ENCODE results near the gene SART3. TPM values are rescaled to one million over a fixed set of nuclear protein-coding genes. Genes with fewer than 3 reads are reported as not detected.
A peak's percentile ranks its signal among the peaks of the same experiment; 100 is the strongest.

SART3 gene
- total and polyA plus RNA-seq, 2 of the 8 experiments (the other 6 are each of a cell fraction or from before 2014, with no cell fraction given): 16.0 to 103 TPM

DNA sequence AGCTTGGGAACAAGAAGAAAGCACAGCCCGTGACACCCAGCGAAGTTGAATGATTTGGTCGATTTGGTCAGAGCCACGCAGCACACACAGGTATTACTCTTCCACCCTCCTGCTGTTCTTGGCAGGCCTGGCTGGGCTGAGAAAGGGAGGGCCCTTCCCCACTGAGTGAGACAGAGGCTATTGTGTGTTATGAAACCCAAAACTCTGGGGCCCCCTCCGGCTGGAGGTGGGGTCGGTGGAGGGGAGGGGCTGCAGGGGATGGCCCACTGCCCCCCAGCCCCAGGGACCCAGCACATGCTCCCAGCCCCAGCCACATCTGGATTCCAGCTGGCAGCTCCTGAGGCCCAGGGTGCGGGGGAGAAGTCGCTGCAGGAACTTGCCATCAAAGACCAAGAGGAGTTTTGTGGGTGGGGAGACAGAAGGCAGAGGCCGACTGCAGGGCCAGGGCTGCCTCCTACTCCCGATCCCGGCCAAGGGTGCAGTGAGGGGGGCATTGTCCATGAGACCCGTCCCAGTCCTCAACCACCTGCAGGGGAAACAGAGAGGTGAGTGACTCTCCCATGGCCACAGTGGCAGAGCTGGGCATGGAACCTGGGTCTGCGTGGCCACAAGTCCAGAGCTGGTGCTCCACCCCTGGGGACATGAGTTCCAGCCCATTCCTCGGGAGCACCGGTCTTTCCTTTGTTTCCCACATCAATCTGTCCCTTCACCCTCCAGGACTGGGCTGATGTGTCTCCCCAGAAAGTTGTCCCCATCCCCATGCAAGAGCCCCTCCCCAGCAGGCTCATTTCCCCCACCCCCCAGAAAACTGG lies 28.3 kb upstream of the SART3 start:
- H3K23ac ChIP-seq (ENCODE audit: insufficient read length): no peak overlapping the region
- H3K4ac ChIP-seq (replicated peaks; ENCODE audit: insufficient read length, low read depth, low read length): no peak overlapping the region
- H2BK20ac ChIP-seq (ENCODE audit: low read length): peak overlapping the region; percentile 93
- POLR2A ChIA-PET (ENCODE audit: partially characterized antibody): interaction anchor here (0.7 to 3.5 kb wide), 5 partner anchors 8 to 64 kb away, joined by 3 to 10 read pairs (median 4); partner anchors contain the start of genes ISCU, SART3 and TMEM119
- no peaks in the 10 kb centered on the region for H3K79me2 ChIP-seq (ENCODE audit: control insufficient read depth in 1 of 2, insufficient read depth in 2 of 2, low read length in 2 of 2)
- FAIRE-seq (no peak), DNase-seq (ENCODE audit: low read depth in 1 of 2, low spot score in 2 of 2) (no peak)
- peak overlapping the region; percentile 22; the same call in 1 of the 2 replicates for H3K27ac ChIP-seq (ENCODE audit: low read depth, low read length)
- no peaks in the 10 kb centered on the region for H4K20me1 ChIP-seq (replicated peaks in 1 of 2; ENCODE audit: control insufficient read depth in 1 of 2, insufficient read depth in 2 of 2, low read length in 2 of 2)
- no peak overlapping the region for H2AK5ac ChIP-seq (ENCODE audit: low read depth, low read length)
- 64% methylated on average over 14 of the region's 15 CpGs; no CpG with 5 or more reads in 1 of the 2 experiments for WGBS, 2 experiments (ENCODE audit: extremely low coverage in 1 of 2, insufficient coverage in 1 of 2, insufficient read length in 1 of 2, insufficient replicate concordance in 2 of 2, low coverage in 1 of 2, low lambda C conversion rate in 2 of 2, missing lambda C conversion rate in 1 of 2)
- H3K14ac ChIP-seq (ENCODE audit: insufficient read length): no peak overlapping the region
- no peaks in the 10 kb centered on the region for H3K23me2 ChIP-seq (ENCODE audit: low read depth, low read length)
- H3K27me3 ChIP-seq (replicated peaks in 1 of 4; ENCODE audit: control insufficient read depth in 3 of 4, extremely low read depth in 1 of 4, insufficient read depth in 3 of 4, low read length in 3 of 4): no peaks in the 10 kb centered on the region
- 0 out of 2 replicates have a peak overlapping the region, but pooled peaks have one; percentile 9 for H2BK15ac ChIP-seq (ENCODE audit: low read length)
- 0 out of 2 replicates have a peak overlapping the region, but pooled peaks have one; percentile 36 for H4K8ac ChIP-seq (ENCODE audit: extremely low read depth, insufficient read depth, low read length)
- no peaks in the 10 kb centered on the region for H3K36me3 ChIP-seq (ENCODE audit: control insufficient read depth in 2 of 4, insufficient read depth in 4 of 4, low read length in 3 of 4)
- peak overlapping the region; percentile 83; the same call in 1 of the 2 replicates for H3K18ac ChIP-seq (ENCODE audit: extremely low read depth, low read length)
- H3K4me3 ChIP-seq (ENCODE audit: extremely low read depth in 1 of 4, insufficient read depth in 2 of 4, low read depth in 3 of 4, low read length in 4 of 4): no peak overlapping the region
- CTCF ChIA-PET (ENCODE audit: partially characterized antibody): interaction anchor here (0.6 to 2.3 kb wide), 12 partner anchors 9 to 382 kb away, joined by 3 to 7 read pairs (median 3); partner anchors contain the start of gene TMEM119
- H2BK120ac ChIP-seq (replicated peaks; ENCODE audit: low read depth, low read length): peak overlapping the region; percentile 49
- no peaks in the 10 kb centered on the region for H3K79me1 ChIP-seq (ENCODE audit: low read depth, low read length)
- H2BK12ac ChIP-seq (ENCODE audit: low read depth, low read length): peak overlapping the region; percentile 90; the same call in 1 of the 2 replicates
- peak overlapping the region; percentile 34 for H4K91ac ChIP-seq (replicated peaks; ENCODE audit: insufficient read length, low read length)
- no peak overlapping the region; a peak in 2 of 7 replicates for H3K9ac ChIP-seq (replicated peaks in 1 of 4; ENCODE audit: extremely low read depth in 1 of 4, low read depth in 3 of 4, low read length in 3 of 4)
- peak overlapping the region; percentile 7 to 25; a peak in 1 of 4 replicates for H3K4me2 ChIP-seq (ENCODE audit: insufficient read depth in 1 of 2, low read depth in 2 of 2, low read length in 2 of 2)
- no peak overlapping the region for H2AFZ ChIP-seq (ENCODE audit: low read length)
- peaks cover 0 to 17% (median 11%) of the 10 kb centered on the region in 4 experiments; a peak in 6 of 7 replicates for H3K4me1 ChIP-seq (replicated peaks in 1 of 4; ENCODE audit: control insufficient read depth in 3 of 4, insufficient read depth in 4 of 4, low read length in 3 of 4)
- no peak overlapping the region for H3K56ac ChIP-seq (replicated peaks; ENCODE audit: insufficient read length, low read depth, low read length)
- H4K5ac ChIP-seq (ENCODE audit: insufficient read length, low read depth, low read length): peak overlapping the region; percentile 16
- no peaks in the 10 kb centered on the region for H3K9me3 ChIP-seq (ENCODE audit: insufficient read depth in 2 of 2, low read depth in 1 of 2, low read length in 1 of 2)
- H2BK5ac ChIP-seq (ENCODE audit: low read depth, low read length): no peak overlapping the region
- TF ChIP-seq MAFK (IDR thresholded peaks at IDR 0.05; ENCODE audit: low read depth, low read length) (no peak), TAF1 (IDR thresholded peaks at IDR 0.05; ENCODE audit: low read depth, low read length) (no peak), ASH2L (IDR thresholded peaks at IDR 0.05; ENCODE audit: low read length) (no peak), KDM5A (IDR thresholded peaks at IDR 0.05; ENCODE audit: low read length) (no peak), YY1 (IDR thresholded peaks at IDR 0.05; ENCODE audit: low read depth, low read length) (no peak), PHF8 (conservative IDR thresholded peaks at IDR 0.05; ENCODE audit: low read depth, low read length) (no peak), MAX (IDR thresholded peaks at IDR 0.05) (no peak), CREB1 (IDR thresholded peaks at IDR 0.05) (no peak), HDAC6 (IDR thresholded peaks at IDR 0.05; ENCODE audit: low read depth, low read length) (no peak), KDM4A (IDR thresholded peaks at IDR 0.05; ENCODE audit: low read depth, low read length, severe bottlenecking) (no peak), SAP30 (IDR thresholded peaks at IDR 0.05; ENCODE audit: insufficient read depth, insufficient replicate concordance, low read length) (no peak), CHD2 (IDR thresholded peaks at IDR 0.05; ENCODE audit: low read length) (no peak)

All from H1 (cell line).